HG03575 (cell line): ENCODE measurements around the gene ATXN2.
"Not testable (repeated sequence)": the region's sequence is repeated elsewhere in the genome, so short reads cannot be mapped to it uniquely, and the experiment has no call there.

Source experiments
- ATAC-seq: cut with Tn5 transposase; IDR thresholded peaks from one replicate; pipeline ENCODE4 v1.9.1; 2021; ENCODE audit not compliant: unreplicated experiment, insufficient number of reproducible peaks, low FRiP score; ENCODE audit errors: extremely low read depth

The ATXN2 gene

GRCh38 chr12:111600986-111601385, 1.9 kb upstream of the ATXN2 start:
- not testable (repeated sequence) for ATAC-seq

- ATAC-seq: no peak
These were observed 1.1 kb upstream of the ATXN2 start for GRCh38 chr12:111600205-111600642.

GRCh38 chr12:111599453-111600204, 514 bp upstream of the ATXN2 start:
- no peak for ATAC-seq

DNA sequence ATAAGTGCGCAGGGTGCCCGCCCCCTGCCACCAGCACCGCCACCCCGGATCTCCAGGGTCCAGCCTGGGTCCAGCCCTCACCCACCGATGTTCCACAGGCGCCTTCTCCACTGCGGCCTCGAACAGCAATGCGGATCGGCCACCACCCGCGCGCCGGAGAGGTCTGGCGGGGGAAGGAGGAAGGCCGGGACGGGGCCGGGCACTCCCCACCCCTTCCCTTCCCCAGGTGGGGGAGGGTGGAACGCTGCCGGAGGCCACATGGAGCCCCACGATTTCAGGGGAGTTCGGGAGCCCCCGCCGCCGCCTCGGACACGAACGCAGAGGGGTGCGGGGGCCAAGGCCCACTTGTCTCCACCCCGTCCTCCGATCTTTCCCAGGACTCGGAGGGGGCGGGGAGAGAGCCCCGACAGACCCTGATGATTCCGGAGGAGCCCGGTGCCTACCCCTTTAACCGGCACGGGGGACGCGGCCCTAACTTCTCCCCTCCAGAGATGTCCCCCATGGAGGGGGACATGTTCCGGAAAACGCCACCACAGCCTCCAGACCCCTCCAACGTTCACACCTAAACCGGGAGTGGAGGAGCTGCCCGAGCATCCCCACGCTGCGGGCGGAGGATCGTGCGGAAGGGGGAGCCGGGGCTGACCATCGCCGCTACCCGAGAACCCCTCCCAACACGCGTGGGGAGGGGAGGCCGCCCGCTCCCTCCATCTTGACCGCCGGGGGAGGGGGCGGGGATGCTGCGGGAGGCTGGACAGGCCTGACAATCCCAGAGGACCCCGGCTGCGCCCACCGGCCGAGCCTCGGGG, 1.1 kb downstream of the ATXN2 start:
- ATAC-seq: no peak

DNA sequence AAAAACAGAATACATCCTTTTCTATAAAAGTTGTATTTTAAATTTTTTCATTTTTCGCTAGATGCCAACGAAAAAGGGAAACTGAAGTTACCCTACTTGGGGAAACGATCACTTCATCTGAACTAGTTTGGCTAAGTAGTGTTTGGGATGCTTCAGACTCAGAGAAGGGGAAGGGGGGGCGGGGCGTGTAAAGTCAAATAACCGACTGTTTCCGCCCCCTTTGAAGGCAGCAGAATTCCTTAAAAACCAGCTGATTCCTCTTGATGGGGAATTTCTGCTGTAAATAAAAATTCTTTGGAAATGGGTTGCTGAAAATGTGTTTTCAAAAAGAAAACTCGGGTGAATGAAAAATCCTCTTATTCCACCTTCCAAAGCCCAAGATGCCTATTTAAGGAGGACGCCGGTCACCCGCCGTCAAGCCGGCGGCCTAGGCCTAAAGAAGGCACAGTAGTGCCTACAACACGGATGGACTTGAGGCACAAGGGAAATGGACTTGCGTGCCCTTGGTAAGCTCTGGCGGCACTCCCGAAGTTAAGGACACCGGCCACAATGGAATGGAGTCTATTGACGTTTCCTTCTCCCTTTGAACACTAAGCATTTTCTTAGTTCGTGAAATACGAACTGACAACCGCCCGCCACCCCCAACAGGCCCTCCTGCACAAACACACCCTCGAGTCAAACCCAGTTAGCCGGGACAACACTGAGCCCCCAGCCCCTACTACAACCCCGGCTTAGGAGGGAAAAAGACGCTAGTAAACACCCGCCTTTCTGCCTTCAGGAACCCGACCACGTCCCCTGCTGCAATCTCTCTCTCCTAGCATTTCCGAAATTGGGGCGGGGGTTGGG, 1.9 kb downstream of the ATXN2 start:
- no peak for ATAC-seq

DNA sequence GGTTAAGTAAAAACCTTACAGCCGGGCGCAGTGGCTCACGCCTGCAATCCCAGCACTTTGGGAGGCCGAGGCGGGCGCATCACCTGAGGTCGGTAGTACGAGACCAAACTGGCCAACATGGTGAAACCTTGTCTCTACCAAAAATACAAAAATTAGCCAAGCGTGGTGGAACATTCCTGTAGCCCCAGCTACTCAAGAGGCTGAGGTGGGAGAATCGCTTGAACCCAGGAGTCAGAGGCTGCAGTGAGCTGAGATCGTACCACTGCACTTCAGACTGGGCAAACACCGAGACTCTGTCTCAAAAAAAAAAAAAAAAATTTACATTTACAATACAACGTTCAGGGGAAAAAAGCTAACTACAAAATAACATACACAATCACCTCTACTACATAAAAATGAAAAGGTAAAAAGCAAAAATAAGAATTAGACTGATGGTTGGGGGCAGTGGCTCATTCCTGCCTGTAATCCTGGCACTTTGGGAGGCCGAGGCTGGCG, 3.7 kb downstream of the ATXN2 start:
- ATAC-seq: not testable (repeated sequence)

DNA sequence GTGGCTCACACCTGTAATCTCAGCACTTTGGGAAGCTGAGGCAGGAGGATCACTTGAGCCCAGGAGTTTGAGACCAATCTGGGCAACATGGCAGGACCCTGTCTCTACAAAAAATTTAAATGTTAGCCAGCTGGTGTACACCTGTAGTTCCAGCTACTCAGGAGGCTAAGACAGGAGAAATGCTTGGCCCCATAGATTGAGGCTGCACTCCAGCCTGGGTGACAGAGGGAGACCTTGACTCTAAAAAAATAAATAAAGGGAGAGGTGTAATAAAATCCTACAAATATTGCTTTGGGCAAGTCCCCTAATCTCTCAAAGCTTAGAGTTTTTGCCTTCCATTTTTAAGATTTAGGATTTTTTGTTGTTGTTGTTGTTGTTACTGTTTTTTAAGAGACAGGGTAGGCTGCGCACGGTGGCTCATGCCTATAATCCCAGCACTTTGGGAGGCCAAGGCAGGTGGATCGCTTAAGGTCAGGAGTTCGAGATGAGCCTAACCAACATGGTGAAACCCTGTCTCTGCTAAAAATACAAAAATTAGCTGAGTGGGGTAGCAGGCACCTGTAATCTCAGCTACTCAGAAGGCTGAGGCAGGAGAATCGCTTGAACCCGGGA, 7.6 kb downstream of the ATXN2 start:
- not testable (repeated sequence) for ATAC-seq

DNA sequence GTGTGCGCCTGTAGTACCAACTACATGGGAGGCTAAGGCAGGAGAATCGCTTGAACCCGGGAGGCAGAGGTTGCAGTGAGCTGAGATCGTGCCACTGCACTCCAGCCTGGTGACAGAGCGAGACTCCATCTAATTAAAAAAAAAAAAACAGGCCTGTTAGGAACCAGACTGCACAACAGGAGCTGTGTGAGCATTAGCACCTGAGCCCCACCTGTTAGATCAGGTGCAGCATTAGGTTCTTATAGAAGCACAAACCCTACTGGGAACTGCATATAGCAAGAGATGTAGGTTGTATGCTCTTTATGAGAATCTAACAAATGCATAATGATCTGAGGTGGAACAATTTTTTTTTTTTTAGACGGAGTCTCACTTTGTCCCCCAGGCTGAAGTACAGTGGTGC, 8.6 kb downstream of the ATXN2 start:
- no peak for ATAC-seq

GRCh38 chr12:111589601-111590000, 9.5 kb downstream of the ATXN2 start:
- no peak for ATAC-seq

- ATAC-seq: no peak
These were observed 11.1 kb downstream of the ATXN2 start for GRCh38 chr12:111588010-111588409.

DNA sequence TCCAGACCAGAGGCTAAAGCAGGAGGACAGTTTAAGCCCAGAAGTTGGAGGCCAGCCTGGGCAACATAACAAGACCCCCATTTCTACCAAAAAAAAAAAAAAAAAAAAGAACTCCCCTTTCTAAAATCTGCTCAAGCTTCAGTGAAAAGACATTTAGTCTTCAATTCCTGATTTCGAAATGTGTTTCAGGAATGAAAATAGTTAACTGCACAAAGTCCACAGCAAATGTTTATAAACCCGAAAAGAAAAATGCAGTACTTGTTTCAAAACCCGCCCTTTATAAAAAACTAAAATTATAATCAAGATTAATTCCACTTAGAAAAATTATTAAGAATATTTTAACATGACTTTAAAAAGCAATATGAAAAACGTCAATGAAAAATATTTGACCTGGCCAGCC, 12.1 kb downstream of the ATXN2 start:
- ATAC-seq: no peak

- ATAC-seq: no peak
These were observed 13.4 kb downstream of the ATXN2 start for GRCh38 chr12:111585690-111586089.

- ATAC-seq: no peak
These were observed 14.2 kb downstream of the ATXN2 start for GRCh38 chr12:111584959-111585358.

GRCh38 chr12:111583506-111583905, 15.6 kb downstream of the ATXN2 start:
- not testable (repeated sequence) for ATAC-seq

- ATAC-seq: no peak
These were observed 16.9 kb downstream of the ATXN2 start for GRCh38 chr12:111582133-111582747.

DNA sequence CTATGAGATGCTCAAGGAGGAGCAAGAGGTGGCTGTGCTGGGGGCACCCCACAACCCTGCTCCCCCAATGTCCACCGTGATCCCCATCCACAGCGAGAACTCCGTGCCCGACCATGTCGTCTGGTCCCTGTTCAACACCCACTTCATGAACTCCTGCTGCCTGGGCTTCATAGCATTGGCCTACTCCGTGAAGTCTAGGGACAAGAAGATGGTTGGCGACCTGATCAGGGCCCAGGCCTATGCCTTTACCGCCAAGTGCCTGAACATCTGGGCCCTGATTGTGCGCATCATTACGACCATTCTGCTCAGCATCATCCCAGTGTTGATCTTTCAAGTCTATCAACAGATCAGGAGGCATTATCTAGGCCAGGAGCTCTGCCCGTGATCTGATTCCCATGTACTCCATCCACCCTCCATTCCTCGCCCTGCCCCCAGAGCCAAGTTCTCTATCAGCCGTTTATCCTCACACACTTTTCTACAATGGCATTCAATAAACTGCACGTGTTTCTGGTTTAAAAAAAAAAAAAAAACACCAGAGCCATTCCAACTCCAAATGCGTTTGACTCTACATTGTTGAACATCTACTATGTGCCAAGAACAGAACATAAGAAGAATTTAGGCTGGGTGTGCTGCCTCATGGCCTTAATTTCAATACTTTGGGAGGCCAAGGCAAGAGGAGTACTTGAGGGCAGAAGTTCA, 17.5 kb downstream of the ATXN2 start:
- ATAC-seq: no peak

GRCh38 chr12:111580737-111581136, 18.4 kb downstream of the ATXN2 start:
- no peak for ATAC-seq

GRCh38 chr12:111580119-111580425, 19.0 kb downstream of the ATXN2 start:
- no peak for ATAC-seq
